Gastroesophageal sphincter (tissue), 3 donors: ENCODE data around the gene PEAK1.

Experiments
- CTCF ChIP-seq, 4 experiments: fragments of 200-600 bp in 2 of 4; fragments of 450-650 bp in 2 of 4; sonication (generic) in 1 of 4; IDR thresholded peaks; one replicate each; pipeline ENCODE4 v1.5.1; 2017 to 2019; ENCODE audit warnings: antibody characterized with exemption in 4 of 4, mild to moderate bottlenecking in 2 of 4, moderate library complexity in 2 of 4
- EP300 ChIP-seq: sonication (generic); formaldehyde crosslinking; IDR thresholded peaks from one replicate; pipeline ENCODE4 v1.6.1; 2017; ENCODE audit warnings: antibody characterized with exemption, mild to moderate bottlenecking
- POLR2A ChIP-seq, 2 donors: fragments of 450-650 bp; IDR thresholded peaks; one replicate each; pipeline ENCODE4 v1.6.1; 2017; ENCODE audit warnings: antibody characterized with exemption in 2 of 2, mild to moderate bottlenecking in 2 of 2, moderate library complexity in 1 of 2
- POLR2AphosphoS5 ChIP-seq: sonication (generic); formaldehyde crosslinking; IDR thresholded peaks from one replicate; pipeline ENCODE4 v1.6.1; 2017; ENCODE audit warnings: antibody characterized with exemption

- no peak for TF ChIP-seq CTCF (IDR thresholded peaks at IDR 0.05)
- TF ChIP-seq POLR2A (IDR thresholded peaks at IDR 0.05): no peak
- TF ChIP-seq POLR2AphosphoS5: no peak
- TF ChIP-seq EP300: no peak
Measured at GRCh38 chr15:77347197-77347596, 72.7 kb downstream of the PEAK1 start.
